GM19455 (cell line): ENCODE data around the gene MCTP1.
A peak's percentile ranks its signal among the peaks of the same experiment; 100 is the strongest.
"Not testable (repeated sequence)": the region's sequence is repeated elsewhere in the genome, so short reads cannot be mapped to it uniquely, and the experiment has no call there.

Source experiments
- ATAC-seq: cut with Tn5 transposase; IDR thresholded peaks from one replicate; pipeline ENCODE4 v1.9.1; 2021; ENCODE audit not compliant: unreplicated experiment

The MCTP1 gene

DNA sequence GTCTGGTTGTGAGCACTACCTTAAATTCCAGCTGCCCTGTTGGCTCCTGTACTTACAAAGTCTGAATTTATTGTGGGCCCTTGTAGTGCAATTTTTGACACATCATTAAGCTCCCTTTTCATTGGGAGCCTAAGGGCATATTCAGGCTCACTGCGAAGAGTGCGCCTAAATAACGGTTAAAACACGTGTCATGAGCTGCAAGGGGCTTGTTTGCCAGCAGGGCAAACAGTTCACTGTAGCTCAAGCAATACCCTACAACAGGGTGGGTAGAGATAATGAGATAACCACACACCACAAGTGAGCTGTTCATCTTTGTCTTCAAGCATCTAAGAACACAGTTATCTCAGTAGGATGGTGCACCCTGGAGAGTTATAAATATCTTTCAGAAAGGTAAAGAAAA lies 452.2 kb downstream of the MCTP1 start:
- no peak for ATAC-seq

DNA sequence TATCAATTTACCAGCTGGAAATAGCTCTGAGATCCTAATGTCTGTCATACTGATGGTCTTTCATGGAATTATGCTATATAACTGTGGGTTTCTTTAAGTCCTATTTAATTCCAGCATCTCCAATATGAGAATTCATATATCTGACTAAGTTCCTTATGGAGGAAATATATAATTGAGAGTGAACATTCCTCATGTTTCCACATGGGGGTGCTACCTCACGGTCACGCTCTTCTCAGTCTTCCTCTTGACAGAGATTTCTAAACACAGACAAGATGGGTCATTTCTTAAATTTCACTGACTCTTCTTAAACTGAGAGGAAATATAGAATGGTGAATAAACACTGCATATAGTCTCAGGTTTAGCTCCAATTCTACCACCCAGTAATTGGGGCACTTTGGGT lies 454.4 kb downstream of the MCTP1 start:
- no peak for ATAC-seq

DNA sequence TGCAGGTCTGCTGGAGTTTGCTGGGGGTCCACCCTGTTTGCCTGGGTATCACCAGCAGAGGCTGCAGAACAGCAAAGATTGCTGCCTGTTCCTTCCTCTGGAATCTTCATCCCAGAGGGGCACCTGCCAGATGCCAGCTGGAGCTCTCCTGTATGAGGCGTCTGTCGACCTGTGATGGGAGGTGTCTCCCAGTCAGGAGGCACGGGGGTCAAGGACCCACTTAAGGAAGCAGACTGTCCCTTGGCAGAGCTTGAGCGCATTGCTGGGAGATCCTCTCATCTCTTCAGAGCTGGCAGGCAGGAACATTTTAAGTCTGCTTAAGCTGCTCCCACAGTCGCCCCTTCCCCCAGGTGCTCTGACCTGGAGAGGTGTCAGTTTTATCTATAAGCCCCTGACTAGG lies 456.7 kb downstream of the MCTP1 start:
- ATAC-seq, result not testable (repeated sequence)

DNA sequence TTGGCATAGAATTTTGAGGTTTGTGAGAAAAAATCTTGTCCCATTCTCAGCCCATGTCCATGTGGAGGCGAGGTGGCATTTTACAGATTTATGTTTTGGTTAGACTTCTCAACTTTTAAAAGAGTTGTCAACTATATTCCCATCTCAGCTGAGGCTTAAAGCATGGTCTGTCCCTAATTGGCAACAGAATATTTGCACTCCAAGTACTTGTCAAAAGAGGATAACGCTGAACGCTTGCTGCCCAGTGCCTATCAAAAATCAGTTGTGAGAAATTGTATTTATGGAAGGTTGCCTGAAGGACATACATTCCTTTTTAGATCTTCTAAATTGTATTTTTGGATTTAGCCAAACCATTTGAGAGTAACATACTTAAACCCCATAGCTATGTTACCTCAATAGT lies 464.4 kb downstream of the MCTP1 start:
- ATAC-seq, result no peak

DNA sequence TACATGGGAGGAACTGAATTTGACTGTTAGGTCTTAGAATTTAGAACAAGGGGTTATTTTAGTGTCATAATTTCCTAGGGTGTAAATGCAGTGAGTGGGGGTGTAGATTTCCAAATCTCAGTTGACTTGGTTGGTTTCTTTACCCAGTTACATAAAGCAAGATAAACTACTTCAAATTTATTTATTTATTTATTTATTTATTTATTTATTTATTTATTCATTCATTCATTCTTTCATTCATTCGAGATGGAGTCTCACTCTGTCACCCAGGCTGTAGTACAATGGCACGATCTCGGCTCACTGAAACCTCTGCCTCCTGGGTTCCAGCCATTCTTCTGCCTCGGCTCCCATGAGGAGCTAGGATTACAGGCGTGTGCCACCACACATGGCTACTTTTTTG lies 466.0 kb downstream of the MCTP1 start:
- ATAC-seq, result no peak

DNA sequence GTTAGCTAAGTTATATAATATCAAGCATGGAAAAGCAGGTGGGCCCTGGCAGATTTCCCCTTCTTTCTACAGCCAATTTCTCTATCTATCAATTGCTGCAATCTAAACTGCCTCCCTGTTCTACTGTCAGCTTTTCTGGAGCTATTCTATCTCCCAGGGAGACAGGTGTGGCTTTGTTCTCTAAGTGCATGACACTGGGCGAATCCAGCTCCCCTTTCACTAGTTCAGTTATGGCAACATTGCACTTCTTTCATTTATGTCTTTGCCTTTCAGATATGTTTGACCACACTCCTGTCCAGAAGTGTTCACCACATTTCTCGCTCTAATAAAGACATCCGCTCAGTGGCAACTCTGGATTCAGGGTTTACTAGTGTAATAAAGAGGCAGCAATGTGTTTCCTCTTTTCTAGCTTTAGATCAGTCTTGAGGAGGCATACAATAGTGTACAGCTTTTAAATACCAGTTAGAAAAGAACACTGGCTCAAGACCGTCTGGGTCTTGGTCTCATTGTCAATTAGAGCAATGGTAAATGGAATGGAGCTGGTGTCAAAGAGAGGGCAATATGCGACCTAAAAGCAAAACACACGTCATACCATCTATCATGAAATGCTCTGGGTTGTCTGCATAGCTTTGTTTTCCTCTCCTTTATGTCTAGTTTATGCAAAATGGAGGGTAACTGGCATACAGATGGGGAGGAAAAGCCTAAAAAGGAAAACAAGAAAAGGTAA lies 469.4 kb downstream of the MCTP1 start:
- no peak for ATAC-seq

DNA sequence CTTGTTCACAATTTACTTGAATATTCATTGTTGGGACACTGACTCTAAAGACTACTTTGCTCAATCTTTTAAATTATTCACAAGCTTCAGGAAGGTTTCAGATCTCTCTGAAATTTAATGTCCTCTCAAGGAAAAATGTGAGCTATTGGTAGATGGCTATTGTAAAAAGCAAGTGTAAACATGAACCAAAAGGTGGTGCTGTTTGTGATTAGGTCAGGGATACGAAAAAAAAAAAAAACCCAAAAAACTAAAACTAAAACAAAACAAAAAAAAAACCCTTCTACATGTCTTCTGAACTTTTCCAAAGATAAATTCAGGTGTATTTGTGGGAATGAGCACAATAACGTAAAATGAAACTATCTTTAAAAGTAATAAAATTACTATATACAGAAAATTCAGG lies 472.7 kb downstream of the MCTP1 start:
- ATAC-seq, result no peak

DNA sequence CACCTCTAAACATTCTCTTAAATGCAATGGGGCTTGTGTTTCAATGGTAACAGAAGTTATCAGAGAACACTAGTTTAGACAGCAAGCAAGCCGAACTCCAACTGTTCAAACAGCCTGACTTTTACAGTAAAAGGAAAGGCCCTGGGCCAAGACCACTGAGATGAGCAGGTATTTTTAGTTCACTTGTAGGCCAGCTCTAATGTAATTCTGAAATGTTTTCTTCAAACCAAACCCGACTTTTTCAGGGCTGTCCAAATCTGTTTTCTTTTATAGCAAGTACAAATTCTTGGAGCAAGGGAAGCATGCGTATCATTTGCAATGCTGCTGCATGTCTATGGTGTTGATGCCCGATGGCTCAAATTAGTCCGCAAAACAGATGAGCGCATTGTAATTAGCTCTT lies 473.6 kb downstream of the MCTP1 start:
- no peak for ATAC-seq

DNA sequence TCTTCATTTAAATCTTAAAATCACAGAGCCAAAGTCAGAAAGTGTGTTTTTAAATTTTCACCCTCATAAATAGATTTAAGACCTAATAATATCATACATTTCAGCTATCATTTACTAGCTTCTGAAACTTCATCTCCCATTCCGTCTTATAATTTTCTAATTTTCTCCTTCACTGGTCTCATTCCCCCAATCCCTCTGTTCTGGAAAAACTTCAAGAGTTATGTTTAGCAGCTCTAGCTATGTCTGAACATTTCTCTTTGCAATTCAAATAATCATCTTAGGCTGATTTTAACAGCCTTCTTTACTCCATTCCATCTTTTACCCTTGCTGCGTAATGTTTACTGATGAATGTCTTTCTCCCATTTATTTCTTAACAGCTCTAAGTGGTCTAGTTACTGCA lies 474.0 kb downstream of the MCTP1 start:
- ATAC-seq, result no peak

DNA sequence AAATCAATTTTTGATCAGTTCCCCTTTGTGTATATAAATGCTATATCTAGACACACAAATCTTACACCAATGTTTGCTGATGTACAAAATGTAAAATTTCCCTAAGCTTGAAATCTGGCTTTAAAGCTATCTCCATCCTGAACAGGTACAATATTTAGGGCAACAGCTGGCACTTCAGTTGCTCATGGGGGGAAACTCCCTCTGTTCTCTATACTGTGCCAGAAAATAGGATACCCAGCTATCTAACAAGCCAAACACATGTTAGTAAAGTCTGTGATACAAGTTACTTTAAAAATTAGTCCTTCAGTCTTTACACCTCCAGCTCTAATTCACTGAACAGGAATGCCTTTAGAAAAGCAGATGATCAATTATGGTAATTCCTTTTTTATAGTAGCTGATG lies 474.6 kb downstream of the MCTP1 start:
- no peak for ATAC-seq

DNA sequence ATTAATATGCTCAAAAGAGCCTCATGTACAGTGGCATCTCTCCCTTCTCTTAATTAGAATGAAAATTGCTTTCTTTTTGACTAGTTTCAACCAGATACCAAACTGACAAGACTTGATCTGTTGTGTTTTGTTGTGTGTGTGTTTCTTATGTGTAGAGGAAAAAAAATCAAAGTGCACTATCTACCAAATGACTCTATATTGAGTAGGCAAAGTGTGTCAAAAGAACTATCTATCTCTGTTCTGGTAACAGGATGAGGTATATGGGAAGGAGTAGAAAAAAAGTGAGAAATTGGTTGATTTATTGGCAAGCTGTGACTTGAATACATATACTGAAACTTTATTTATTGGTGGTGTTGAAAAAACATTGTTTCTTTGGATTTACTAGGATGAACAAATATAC lies 476.4 kb downstream of the MCTP1 start:
- no peak for ATAC-seq

DNA sequence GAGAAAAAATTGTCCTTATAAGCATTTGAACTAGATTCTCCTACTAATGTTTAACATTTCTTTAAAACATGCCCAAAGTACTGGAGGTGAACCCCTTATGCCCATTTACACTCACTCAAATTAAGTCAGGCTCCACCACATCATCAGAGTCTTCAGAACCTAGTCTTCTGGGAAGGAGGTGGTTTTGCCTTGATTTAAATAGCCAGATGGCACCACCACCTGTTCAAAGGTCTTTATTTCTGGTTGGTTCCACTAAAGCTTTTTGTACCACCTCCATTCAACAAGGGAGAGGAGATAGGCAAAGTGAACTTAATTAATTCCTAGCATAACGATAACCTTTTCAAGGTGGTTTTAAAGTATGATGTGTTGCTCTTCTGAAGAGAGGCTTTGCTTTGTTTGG lies 476.9 kb downstream of the MCTP1 start:
- ATAC-seq, result no peak

DNA sequence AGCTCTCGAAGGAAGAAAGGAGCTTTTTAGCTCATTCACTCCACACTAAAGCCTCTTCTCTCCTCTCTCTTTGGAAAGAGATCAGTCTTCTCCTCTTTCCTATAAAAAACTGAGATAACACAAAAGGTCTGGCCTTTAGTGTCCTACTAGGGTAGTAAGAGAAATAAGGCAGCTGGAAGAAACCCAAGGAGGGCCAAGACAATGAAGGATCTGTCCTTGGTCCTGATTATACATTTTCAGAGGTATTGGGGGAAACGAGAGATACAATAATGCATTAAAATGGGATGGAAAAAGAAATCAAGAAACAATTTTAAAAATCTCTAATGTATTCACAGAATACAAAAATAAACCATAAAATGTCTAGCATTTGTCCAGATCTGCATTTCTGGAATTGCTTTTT lies 482.4 kb downstream of the MCTP1 start:
- ATAC-seq, result no peak

DNA sequence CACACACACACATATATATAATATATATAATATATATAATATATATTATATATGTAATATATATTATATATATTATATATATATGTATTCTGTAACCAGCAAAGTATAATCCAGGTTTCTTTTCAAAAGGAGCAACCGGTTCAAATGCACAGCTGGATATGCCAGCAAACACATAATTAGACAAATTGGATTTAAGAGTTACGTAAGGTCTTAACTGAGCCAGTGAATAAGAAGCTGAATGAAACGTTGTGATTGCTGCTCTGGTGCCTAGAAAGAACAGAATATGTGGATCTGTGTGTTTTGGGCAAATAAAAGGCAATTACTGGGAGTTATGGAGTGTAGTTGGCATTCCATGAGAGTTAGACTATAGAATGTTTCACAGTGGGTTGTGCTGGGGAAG lies 488.3 kb downstream of the MCTP1 start:
- no peak for ATAC-seq

DNA sequence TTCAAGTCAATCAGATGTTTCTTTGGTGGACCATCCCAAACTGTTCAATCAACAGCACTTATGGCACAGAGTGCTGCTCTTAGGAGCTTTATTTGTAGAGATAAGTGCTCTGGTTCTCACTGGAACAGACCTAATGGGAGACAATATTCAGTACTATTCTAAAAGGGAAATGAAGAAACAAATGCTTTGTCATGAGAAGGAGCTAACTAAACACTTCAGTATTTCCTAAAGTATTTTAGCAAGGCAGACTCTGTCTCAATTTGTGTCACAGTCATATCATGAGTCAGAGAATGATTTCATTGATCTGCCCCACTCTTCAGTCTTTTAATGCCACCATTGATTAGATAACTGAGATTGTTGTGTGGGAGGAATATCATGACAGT lies 491.1 kb downstream of the MCTP1 start:
- ATAC-seq, result peak; percentile 42

DNA sequence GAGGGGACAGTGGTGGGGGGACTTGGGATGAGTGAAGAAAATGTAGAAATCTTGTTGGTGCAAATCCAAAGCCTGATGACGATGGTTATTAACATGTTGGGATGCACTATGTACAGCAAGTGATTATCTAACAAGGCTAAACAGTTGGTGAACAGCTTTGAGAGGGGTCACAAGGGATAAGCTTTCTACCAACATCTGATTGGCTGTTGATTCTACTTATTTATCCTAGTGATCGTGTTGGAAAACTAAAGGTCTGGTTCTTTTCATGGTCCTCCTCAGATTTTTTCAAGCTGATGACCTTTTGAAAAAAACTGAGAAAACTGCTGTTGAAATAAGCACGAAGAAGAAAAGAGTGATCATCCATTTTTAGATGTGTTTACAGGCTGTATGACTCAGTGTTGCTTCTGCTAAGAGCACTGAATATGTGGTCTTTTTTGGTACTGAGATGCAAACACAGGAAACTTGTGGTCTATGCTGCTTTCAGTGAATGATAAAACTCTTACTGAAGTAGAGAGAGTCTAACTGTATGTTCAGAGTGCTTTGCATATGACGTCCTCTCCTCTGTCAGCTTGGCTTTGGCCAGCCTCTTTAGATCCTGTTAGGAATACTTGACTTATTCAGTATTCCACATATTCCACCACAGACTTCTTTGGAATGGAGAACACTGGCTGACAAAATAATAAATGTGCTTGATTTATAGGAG lies 491.6 kb downstream of the MCTP1 start:
- ATAC-seq, result peak; percentile 100

DNA sequence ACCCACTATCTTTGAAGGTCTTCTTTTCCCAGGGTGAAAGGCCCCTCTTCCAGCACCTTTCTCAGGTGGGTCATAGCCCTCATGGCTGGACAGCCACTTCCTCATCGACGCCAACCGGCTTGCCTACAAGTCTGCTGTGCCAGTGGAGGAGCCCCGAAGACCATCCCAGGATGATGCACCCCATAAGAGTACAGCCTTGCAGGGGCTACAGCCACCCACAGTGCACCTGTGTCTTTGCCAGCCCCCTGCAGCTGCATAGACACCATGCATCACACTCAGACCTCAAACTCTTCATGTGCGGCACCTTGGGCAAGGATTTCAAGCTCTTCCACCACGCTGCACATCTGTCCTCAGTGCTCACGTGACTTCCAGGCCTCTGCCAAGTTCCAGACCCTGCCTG lies 493.1 kb downstream of the MCTP1 start:
- ATAC-seq, result no peak

DNA sequence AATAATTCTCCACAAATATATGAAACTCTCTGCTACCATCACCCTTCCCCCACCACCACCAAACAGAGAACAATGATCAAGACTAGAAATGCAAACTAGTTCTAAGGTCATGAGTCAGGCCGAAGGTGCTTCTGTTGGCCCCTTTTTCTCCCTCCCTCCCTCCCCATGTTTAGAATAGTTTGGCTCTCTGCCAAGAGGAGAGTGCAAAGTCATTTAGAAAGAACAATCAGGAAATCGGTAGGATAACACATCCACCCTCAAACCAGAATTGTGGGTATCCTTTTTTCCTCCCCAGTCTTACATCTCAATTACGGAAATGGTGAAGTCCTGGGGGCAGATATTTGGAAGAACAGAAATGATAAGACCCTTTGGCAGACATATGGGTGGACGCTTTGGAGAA lies 496.4 kb downstream of the MCTP1 start:
- no peak for ATAC-seq

DNA sequence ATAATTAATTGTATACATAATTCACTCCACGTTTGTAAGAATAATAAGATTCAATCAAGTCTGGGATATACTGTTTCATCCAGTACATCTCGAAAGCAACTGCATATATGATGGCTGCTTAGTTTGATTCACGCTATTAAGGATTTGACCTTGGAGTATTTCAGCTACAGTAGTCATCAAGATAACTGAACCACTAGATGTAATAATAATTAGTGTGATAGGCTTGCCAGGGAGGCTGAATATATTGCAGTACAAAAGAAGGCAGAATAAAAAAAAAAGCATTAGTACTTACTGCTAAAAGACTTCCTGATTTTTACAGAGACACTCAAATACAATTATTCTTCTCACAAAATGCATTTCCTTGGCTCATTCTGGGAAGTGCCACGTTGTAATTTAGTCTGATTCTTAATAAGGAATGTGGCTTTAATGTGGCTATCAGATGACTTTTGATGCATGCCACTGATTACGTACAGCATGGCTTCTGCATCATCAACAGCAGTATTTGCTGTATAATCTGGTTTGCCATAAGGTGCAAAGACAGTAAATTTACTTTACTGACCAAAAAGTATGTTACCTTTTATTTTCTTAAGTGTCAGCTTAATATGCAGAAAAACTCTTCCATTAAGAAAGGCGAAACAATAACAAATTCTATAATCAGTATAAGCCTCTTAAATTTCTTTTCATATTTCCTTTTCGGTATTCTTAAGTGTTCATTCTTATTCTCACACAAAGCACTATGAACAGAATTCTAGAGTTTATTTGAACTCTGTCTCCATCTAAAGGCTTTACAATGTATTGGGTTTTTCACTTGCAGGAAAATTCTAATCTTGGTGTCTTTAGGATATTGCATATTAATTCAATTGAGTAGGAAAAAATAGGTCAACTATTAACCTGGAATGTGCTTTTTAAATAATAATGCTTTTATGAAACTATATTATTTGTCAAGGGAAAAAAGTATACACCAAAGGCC lies 500.1 kb downstream of the MCTP1 start:
- no peak for ATAC-seq

DNA sequence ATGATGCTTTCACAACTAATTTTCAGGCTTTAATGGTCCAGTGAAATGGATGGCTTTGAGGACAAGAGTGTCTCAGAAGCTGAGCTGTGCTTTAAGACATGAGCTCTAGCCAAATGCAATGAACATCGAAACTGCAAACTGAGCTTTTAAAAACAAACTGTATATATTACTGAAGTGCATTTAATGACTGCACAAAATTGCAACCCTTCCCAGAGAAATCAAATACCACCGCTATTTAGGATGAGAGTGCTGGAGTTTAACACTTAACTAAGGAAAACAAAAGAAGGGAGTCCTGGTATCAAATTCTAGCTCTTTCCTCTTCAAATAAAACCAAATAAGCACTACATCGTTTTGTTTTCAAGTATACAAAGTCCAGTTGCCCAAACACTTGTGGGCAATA lies 502.5 kb downstream of the MCTP1 start:
- ATAC-seq, result no peak

DNA sequence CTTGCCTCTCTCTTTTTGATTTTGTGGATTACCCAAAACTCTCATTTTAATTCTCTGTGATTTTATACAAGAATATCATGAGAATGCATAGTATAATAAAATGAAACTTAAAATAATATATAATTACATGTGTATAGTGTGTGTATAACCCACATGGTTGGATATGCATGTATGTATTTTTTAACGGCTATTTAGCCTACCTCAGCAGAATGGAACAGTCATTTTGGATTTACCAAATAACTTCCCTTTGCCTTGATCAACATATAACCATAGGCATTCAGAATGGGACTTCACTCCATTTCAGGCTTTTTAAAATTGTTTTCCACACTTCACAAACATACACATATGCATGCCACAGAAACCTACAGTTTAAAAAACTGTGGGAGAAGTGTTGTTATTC lies 505.2 kb downstream of the MCTP1 start:
- ATAC-seq, result no peak

DNA sequence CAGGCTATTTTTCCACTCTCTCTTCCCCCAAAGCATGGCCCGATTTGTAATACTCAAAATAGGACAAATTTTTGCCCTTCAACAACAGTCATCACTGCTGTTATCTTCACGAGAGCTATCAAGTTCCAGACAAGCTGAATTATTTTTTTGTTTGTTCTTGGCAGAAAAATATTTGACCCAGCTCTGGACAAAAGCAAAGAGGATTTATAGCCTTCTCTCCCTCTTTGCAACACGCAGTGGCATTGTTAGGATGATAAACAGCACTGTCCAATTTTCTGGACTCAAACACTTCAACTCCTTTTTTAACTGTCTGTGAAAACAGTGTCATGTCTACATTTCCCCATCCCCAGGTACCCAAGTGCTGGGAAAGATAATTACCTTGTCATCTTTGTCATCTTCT lies 506.2 kb downstream of the MCTP1 start:
- no peak for ATAC-seq
